Measurements from ENCODE around the gene TAX1BP3.

The TAX1BP3 gene

GRCh38 chr17:3622977-3623594 is 45.3 kb downstream of the TAX1BP3 start:
- FAIRE-seq: no peak

- no peak for FAIRE-seq
Measured at GRCh38 chr17:3621146-3621720, 47.1 kb downstream of the TAX1BP3 start.

- no peak for FAIRE-seq
Measured at GRCh38 chr17:3615160-3615870, 53.1 kb downstream of the TAX1BP3 start.

GRCh38 chr17:3613124-3613523 is 55.3 kb downstream of the TAX1BP3 start:
- FAIRE-seq: no peak

All from TTC549 (cell line).